OCI-LY3 (cell line): ENCODE data around the gene LY6G5C.

Source experiments
- H2AFZ ChIP-seq: fragments of 200-600, 300-600 bp; shearing (Covaris generic); 2 replicates; pipeline ENCODE4 v1.6.0; 2014; ENCODE audit warnings: antibody characterized with exemption, low read depth, low read length
- H3K27ac ChIP-seq: fragments of 200-600, 300-600 bp; sonication (generic); 2 replicates; pipeline ENCODE4 v1.5.1; 2014; ENCODE audit warnings: mild to moderate bottlenecking, low read length, moderate library complexity, mixed read lengths
- H3K27me3 ChIP-seq: fragments of 200-600, 300-600 bp; sonication (generic); 2 replicates; pipeline ENCODE4 v1.6.1; 2014; ENCODE audit warnings: low read depth, low read length, mixed read lengths
- H3K36me3 ChIP-seq: fragments of 200-600, 300-600 bp; sonication (generic); replicated peaks from 2 replicates; pipeline ENCODE3; 2014; ENCODE audit warnings: low read depth, low read length, mixed read lengths
- H3K4me1 ChIP-seq: fragments of 300-600, 200-600 bp; sonication (generic); 2 replicates; pipeline ENCODE4 v1.6.1; 2014; ENCODE audit warnings: low read length, mixed read lengths
- H3K4me2 ChIP-seq: fragments of 200-600, 300-600 bp; sonication (generic); 2 replicates; pipeline ENCODE4 v1.6.1; 2014; ENCODE audit warnings: low read length, mixed read lengths
- H3K4me3 ChIP-seq: fragments of 300-600, 200-600 bp; sonication (generic); 2 replicates; pipeline ENCODE4 v1.5.1; 2014; ENCODE audit warnings: antibody characterized with exemption, mild to moderate bottlenecking, low read length, moderate library complexity
- H3K79me2 ChIP-seq: fragments of 300-600, 200-600 bp; shearing (Covaris generic); 2 replicates; pipeline ENCODE4 v1.6.1; 2014; ENCODE audit warnings: mild to moderate bottlenecking, low read length, mixed read lengths
- H3K9ac ChIP-seq: fragments of 300-600, 200-600 bp; shearing (Covaris generic); 2 replicates; pipeline ENCODE4 v1.6.0; 2014; ENCODE audit warnings: mild to moderate bottlenecking, low read length, moderate library complexity
- H3K9me3 ChIP-seq: fragments of 200-600, 300-600 bp; shearing (Covaris generic); 2 replicates; pipeline ENCODE4 v1.6.1; 2014; ENCODE audit warnings: low read length, mixed read lengths; ENCODE audit not compliant: insufficient read depth
- H4K20me1 ChIP-seq: fragments of 200-600, 300-600 bp; sonication (generic); 2 replicates; pipeline ENCODE4 v1.6.1; 2016; ENCODE audit warnings: low read length, mixed read lengths; ENCODE audit not compliant: insufficient read depth
- CTCF ChIP-seq: fragments of 200-600, 300-600 bp; sonication (generic); IDR thresholded peaks from 2 replicates; pipeline ENCODE4 v1.5.1; 2014; ENCODE audit warnings: antibody characterized with exemption, low read length, low read depth
- EZH2phosphoT487 ChIP-seq: fragments of 200-600 bp; shearing (Covaris generic); IDR thresholded peaks from 2 replicates; pipeline ENCODE4 v1.6.1; 2018; ENCODE audit warnings: antibody characterized with exemption, mixed run types, low read depth

The LY6G5C gene

GRCh38 chr6:31680226-31681134 is at the start of gene LY6G5C:
Gene LY6G5C, minus strand, starts transcription at chr6:31681067. Its CDS starts 694 bp downstream, at chr6:31680373.
- no peaks in the 10 kb centered on the region for H4K20me1 ChIP-seq
- H3K27ac ChIP-seq: no peak within 1 kb of the TSS
- TF ChIP-seq EZH2phosphoT487 (no peak), CTCF (peak; percentile 54)
- H3K79me2 ChIP-seq: no peaks in the 10 kb centered on the region
- peak within 1 kb of the TSS; percentile 77 for H3K4me2 ChIP-seq
- H3K4me1 ChIP-seq: peaks cover 17% of the 10 kb centered on the region
- H3K27me3 ChIP-seq: no peaks in the 10 kb centered on the region
- peak within 1 kb of the TSS; percentile 59 for H2AFZ ChIP-seq
- peak within 1 kb of the TSS; percentile 53; the same call in 1 of the 2 replicates for H3K9ac ChIP-seq
- no peaks in the 10 kb centered on the region for H3K36me3 ChIP-seq
- H3K9me3 ChIP-seq: no peaks in the 10 kb centered on the region
- H3K4me3 ChIP-seq: peak within 1 kb of the TSS; percentile 76

GRCh38 chr6:31729979-31730630 is 49.2 kb upstream of the LY6G5C start:
- H3K27ac ChIP-seq: no peak overlapping the region
- H2AFZ ChIP-seq: no peak overlapping the region
- H3K4me1 ChIP-seq: peaks cover 36% of the 10 kb centered on the region
- H4K20me1 ChIP-seq: peaks cover 13% of the 10 kb centered on the region
- no peak overlapping the region for H3K9ac ChIP-seq
- no peaks in the 10 kb centered on the region for H3K9me3 ChIP-seq
- H3K36me3 ChIP-seq: peaks cover 46% of the 10 kb centered on the region
- H3K79me2 ChIP-seq: peaks cover 18% of the 10 kb centered on the region
- no peak overlapping the region for H3K4me2 ChIP-seq
- no peak for TF ChIP-seq EZH2phosphoT487
- no peak for TF ChIP-seq CTCF
- H3K27me3 ChIP-seq: no peaks in the 10 kb centered on the region
- H3K4me3 ChIP-seq: no peak overlapping the region

- Histone ChIP-seq H3K4me2 (no peak overlapping the region), H3K27ac (no peak overlapping the region), H3K79me2 (peaks cover 12% of the 10 kb centered on the region), H3K9ac (no peak overlapping the region), H3K27me3 (no peaks in the 10 kb centered on the region), H3K4me1 (peaks cover 35% of the 10 kb centered on the region), H4K20me1 (peaks cover 13% of the 10 kb centered on the region), H3K36me3 (peaks cover 46% of the 10 kb centered on the region), H2AFZ (no peak overlapping the region), H3K9me3 (no peaks in the 10 kb centered on the region), H3K4me3 (no peak overlapping the region)
- TF ChIP-seq EZH2phosphoT487: no peak
- TF ChIP-seq CTCF: peak; percentile 61; the same call in 1 of the 2 replicates
These were observed 48.7 kb upstream of the LY6G5C start for GRCh38 chr6:31729515-31729978.
